Stimulated activated CD8-positive, alpha-beta memory T cell treated with anti-CD3 and anti-CD28 coated beads, Interleukin-4, amount 100 ng/mL, for 1 hour (primary cell): ENCODE data around the gene MARCHF9.

Experiments used
- DNase-seq, 2 donors: peaks; one replicate each; pipeline ENCODE4 v3.0.0-alpha.2; 2020; ENCODE audit warnings: low read depth in 2 of 2, low spot score in 1 of 2

MARCHF9 gene

GRCh38 chr12:57753756-57754337 is 1.1 kb upstream of the MARCHF9 start:
- no peak for DNase-seq

- no peak for DNase-seq
Observed at GRCh38 chr12:57755194-57755453, 221 bp downstream of the MARCHF9 start.

- DNase-seq: no peak
Observed at GRCh38 chr12:57755454-57756372, 810 bp downstream of the MARCHF9 start.

GRCh38 chr12:57756406-57757341 is 1.8 kb downstream of the MARCHF9 start:
- DNase-seq: no peak

GRCh38 chr12:57757771-57758170 is 2.9 kb downstream of the MARCHF9 start:
- no peak for DNase-seq

- DNase-seq: no peak
Observed at GRCh38 chr12:57758552-57759359, 3.9 kb downstream of the MARCHF9 start.

- no peak for DNase-seq
Observed at GRCh38 chr12:57759360-57759980, 4.6 kb downstream of the MARCHF9 start.

- no peak for DNase-seq
Observed at GRCh38 chr12:57760347-57760982, 5.6 kb downstream of the MARCHF9 start.

GRCh38 chr12:57761391-57761998 is 6.6 kb downstream of the MARCHF9 start:
- no peak for DNase-seq

GRCh38 chr12:57762463-57762862 is 7.6 kb downstream of the MARCHF9 start:
- DNase-seq: no peak

GRCh38 chr12:57763881-57764661 is 9.2 kb downstream of the MARCHF9 start:
- DNase-seq: no peak

- DNase-seq: no peak
Observed at GRCh38 chr12:57764662-57765002, 9.7 kb downstream of the MARCHF9 start.

- no peak for DNase-seq
Observed at GRCh38 chr12:57765003-57765697, 10.2 kb downstream of the MARCHF9 start.

- no peak for DNase-seq
Observed at GRCh38 chr12:57765698-57766463, 11.0 kb downstream of the MARCHF9 start.

- DNase-seq: no peak
Observed at GRCh38 chr12:57766464-57767304, 11.8 kb downstream of the MARCHF9 start, which contains the start of gene CYP27B1. Gene CYP27B1 (minus strand): TSS chr12:57767078. CDS start chr12:57767041, 37 bp downstream.

- no peak for DNase-seq
Observed at GRCh38 chr12:57767305-57767698, 12.4 kb downstream of the MARCHF9 start.

GRCh38 chr12:57767876-57768275 is 13.0 kb downstream of the MARCHF9 start:
- DNase-seq: no peak
